ENCODE measurements around the gene CCT8L2.
"Not testable (repeated sequence)": the region's sequence is repeated elsewhere in the genome, so short reads cannot be mapped to it uniquely, and the experiment has no call there.

DNA sequence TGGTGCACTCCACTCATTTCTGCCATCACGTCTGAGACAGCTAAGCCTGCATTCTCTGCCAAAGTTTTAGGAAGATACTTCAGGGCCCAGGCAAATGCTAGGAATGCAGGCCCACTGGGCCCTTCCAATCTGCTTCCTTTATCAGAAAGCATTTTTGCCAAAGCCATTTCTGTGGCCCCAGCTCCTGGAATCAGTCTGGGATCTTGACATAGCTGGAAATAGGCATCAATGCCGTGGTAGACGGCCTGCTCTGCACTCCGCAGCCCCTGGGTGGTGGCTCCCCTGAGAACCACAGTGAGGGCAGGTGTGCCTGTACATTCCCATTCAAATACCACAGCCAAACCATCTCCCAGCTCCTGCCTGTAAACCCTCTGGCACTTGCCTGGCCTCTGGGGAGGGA, 1.5 kb downstream of the CCT8L2 start:
- TF ChIP-seq, protein P1, sequence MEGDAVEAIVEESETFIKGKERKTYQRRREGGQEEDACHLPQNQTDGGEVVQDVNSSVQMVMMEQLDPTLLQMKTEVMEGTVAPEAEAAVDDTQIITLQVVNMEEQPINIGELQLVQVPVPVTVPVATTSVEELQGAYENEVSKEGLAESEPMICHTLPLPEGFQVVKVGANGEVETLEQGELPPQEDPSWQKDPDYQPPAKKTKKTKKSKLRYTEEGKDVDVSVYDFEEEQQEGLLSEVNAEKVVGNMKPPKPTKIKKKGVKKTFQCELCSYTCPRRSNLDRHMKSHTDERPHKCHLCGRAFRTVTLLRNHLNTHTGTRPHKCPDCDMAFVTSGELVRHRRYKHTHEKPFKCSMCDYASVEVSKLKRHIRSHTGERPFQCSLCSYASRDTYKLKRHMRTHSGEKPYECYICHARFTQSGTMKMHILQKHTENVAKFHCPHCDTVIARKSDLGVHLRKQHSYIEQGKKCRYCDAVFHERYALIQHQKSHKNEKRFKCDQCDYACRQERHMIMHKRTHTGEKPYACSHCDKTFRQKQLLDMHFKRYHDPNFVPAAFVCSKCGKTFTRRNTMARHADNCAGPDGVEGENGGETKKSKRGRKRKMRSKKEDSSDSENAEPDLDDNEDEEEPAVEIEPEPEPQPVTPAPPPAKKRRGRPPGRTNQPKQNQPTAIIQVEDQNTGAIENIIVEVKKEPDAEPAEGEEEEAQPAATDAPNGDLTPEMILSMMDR (IDR thresholded peaks at IDR 0.05 in 2 of 3, conservative IDR thresholded peaks at IDR 0.05 in 1 of 3; ENCODE audit: borderline replicate concordance in 1 of 3, insufficient read depth in 1 of 3, low read depth in 2 of 3, low read length in 2 of 3) = not testable (repeated sequence)
- TF ChIP-seq POLR2AphosphoS5 (IDR thresholded peaks at IDR 0.05; ENCODE audit: low read depth, low read length) = not testable (repeated sequence)

Measured in HCT116 (cell line).